ENCODE results near the gene WTIP.
A peak's percentile ranks its signal among the peaks of the same experiment; 100 is the strongest.
"Not testable (repeated sequence)": the region's sequence is repeated elsewhere in the genome, so short reads cannot be mapped to it uniquely, and the experiment has no call there.

The WTIP gene

DNA sequence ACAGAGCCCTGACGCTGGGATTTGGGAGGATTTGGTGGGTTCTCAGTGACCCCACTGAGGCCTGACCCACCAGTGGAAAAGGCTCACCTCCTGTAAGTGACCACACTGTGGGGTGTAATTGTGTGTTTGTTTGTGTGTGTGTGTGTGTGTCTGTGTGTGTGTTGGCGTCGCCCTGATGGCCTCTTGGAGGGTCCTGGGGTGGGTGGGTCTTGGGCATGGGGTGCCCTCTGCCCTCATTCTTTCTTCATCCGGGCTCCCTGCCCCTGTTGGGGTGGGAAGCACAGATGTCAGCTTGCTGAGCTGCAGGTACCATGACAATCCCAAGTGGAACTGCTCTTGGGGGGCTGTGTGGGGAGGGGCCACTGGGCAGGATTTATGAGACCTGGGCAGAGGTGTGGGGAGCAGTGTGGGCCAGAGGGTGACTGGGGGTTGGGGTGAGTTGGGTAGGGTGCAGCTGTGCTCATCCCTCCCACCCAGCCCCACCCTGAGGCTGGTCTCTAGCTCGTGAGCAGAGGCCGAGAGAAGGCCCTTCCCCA, 22.8 kb downstream of the WTIP start:
- DNase-seq (ENCODE audit: low read depth) = no peak

DNA sequence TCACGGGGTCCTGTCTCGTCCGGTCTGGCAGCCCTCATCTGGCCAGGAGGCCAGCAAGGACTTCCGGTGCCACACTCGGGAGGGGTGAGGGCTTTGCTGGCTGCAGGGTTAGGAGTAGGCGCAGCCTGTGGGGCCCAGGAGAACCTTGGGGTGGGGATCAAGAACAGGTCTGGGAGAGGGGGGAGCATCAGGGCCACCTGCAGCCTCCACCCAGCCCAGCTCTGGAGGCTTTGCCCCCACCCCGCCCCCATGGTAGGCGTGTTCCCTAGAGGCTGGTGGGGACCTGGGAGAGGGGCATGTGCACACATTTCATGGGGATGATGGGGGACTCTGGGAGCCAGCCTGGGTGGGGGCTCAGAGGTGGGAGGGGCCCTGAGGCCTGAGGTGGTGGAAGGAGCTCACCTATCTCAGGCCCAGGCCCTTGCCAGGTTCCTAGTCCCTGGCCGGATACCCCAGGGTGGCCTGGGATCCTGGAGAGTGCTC, 23.3 kb downstream of the WTIP start:
- no peak for DNase-seq (ENCODE audit: low read depth)

DNA sequence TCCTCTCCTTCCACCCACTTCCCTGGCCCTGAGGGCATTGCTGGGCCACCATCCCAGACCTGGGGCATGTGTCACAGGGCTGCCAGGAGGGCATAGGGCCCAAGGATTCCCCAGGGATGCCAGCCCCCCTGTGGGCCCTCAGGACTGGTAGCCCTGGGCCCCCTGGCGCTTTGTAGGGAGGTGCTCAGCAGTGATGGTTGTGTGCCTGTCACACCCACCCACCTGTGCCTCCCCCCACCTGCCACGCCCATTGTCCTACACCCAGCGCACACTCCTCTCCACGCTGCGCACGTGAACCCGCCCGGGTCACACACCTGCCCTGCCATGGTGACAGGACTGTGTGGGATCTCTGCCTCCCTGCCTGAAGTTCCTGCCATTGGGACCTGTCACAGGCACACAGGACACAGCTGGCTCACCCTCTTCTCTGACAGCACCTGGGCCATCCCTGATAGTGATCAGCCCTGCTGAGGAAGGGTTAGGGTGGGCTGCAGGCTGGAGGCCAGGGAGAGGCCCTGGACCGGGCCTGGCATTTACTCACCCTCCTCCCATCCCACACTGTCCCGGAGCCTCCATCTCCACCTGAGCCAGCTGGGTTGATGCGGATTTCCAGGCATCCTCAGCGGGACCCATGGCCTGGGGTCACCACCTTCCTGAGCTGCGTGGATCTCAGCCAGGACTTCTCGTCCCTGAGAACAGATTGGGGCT, 23.9 kb downstream of the WTIP start:
- no peak for DNase-seq (ENCODE audit: low read depth)

DNA sequence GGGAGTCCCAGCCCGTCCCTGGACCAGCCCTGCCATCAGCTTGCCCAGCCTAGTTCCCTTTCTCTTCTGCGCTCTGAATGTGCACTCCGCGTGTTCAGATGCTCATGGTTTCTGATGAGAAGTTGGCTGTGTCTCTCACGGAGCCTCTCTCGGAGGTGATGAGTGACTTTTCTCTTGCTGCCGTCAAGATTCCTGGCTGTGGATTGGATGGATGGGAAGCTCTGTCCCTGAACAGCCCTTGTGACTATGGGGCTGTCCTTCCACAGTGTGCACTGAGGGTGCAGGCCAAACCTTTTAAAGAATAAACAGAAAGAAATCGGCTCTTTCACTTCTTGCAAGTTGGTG, 24.4 kb downstream of the WTIP start:
- DNase-seq (ENCODE audit: low read depth) = no peak

DNA sequence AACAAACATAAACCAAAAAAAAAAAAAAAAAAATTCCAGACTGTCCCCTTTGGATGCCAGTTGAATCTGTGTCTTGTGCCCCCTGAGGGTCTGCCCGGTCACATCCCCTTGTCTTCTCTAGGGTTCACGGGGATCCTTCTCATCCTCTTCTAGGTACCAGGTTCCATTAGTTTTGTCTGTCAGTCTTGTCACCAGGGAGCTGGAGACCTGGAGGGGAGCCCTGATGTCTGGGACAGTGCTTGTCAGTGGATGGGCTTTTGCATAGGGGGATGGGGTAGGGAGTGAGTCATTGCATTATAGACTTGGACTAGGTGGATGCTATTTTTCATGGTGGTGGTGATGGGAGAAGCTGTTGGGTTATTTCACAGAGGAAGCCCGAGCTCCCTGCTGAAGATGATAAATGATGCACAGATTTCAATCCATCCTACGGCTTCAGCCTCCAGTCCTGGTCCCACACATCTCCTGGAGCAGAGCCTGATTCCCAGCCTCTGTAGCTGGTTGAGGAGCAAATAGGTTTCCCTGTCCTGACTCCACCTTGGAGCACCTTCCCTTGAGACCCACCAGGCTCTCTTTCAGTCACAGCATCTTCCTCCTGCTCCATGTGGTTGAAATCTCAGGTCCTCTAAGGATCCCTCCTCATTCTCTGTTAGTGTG, 26.0 kb downstream of the WTIP start:
- no peak for DNase-seq (ENCODE audit: low read depth)

DNA sequence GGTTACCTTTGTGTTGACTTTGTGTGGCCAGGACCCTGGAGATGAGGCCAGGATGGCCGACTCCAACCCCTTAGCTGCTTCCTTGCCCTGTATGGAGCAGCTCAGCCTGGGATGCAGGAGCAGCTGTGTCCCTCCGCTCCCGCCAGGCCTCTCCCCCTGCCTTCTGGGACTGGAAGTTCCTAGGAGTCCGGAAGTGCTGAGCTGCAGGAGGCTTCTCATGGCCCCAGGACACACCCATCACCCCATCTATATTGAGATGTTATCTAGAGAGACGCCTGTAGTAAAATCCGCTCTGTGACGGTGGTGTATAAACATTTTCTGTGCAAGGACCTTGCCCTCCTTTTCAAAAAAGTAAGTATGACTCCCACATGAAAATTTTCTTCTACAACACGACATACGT, 27.0 kb downstream of the WTIP start:
- DNase-seq (ENCODE audit: low read depth) = peak; percentile 25

DNA sequence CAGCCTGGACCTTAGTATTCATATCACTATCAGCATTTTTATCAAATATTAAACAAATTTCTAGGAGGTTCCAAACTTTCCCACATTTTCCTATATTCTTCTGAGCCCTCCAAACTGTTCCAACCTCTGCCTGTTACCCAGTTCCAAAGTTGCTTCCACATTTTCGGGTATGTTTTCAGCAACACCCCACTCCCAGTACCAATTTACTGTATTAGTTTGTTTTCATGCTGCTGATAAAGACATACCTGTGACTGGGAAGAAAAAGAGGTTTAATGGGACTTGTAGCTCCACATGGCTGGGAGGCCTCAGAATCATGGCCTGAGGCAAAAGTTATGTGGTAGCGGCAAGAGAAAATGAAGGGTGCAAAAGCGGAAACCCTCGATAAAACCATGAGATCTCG, 29.3 kb downstream of the WTIP start:
- not testable (repeated sequence) for DNase-seq (ENCODE audit: low read depth)

DNA sequence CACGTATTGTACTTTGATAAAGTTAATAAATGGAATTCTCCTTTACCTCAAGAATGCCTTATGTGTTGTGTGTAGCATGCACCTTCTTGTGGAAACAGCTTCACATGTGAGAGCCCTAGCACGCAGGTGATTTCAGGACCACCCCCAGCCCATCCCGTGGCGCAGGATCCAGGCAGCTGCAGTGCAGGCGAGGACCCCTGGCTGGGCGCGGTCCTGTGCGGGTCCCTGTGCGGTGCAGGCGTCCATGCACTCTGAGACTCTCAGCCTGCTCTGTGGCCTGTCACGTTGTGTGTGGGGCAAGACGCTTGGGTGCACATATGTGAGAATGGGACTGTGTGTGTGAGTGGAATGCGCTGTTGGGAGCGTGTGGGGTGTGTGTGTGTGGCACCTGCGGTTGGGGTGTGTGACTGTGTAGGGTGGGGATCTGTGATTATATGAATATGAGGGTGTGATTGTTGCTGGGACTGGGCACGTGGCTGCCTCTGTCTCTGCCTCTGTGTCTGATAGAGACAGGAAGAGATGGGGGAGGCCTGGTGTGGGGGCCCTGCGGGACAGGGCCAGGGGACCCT, 30.8 kb downstream of the WTIP start:
- DNase-seq (ENCODE audit: low read depth) = no peak

DNA sequence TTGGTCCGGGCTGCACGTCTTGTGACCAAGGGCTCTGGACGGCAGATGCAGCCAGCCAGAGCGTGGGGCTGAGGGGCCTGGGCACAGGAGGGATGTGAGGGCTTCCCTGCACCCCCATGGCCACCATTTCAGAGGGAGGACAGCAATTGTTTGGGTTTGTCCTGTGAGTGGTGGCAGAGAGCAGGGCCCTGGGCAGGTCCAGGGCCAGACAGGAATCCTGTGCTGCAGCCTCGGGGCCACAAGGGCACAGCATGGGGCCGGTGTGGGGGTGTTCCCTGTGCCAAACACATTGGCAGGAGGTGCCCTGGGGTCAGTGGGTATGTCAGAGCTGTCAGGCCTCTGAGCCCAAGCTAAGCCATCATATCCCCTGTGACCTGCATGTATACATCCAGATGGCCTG, 32.2 kb downstream of the WTIP start:
- DNase-seq (ENCODE audit: low read depth) = no peak

DNA sequence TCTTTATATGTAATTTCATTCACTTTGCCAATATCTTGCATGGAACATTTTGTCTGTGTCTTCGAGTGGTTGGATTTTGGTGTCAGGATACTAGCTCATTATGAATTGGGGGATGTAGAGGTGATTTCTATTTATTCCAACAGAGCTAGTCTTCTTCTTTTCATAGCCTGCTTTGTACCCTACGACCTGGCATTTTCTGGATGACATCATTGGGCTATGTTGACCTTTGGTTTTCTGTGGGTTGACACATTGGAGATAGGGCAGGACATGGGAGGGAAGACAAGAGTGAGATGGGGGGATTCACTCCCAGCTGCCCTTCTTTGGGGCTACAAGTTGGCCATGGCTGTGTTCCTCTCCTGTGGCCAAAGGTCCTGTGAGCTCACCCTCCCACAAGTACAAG, 38.0 kb downstream of the WTIP start:
- no peak for DNase-seq (ENCODE audit: low read depth)

DNA sequence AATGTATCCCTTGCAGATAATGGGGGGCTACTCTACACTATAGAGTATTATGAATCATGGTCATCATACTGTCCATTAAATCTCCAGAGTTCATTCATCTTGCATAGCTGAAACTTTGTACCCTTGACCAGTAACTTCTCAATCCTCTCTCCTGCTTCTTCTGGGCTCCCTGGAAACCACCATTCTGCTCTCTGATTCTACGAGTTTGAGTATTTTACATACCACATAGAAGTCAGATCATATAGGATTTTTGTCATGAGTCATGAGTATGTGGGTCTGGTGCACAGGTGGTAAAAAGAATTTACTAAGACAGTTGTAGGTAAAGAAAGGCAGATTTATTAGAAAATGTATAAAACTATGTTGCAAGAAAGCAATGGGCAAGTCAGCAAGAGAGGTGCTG, 41.9 kb downstream of the WTIP start:
- DNase-seq (ENCODE audit: low read depth) = no peak

DNA sequence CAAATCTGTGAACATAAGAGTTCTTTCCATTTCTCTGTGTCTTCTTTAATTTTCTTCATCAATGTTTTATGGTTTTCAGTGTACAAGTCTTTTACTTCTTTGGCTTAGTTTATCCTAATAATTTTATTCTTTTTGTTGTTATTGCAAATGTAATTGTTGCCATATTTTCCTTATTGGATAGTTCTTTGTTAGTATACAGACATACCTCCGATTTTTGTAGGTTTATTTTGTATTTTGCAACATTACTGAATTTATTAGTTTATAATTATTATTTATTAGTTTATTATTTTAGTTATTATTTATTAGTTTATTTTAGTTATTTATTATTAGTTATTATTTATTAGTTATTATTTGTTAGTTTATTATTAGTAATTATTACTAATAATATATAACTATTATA, 43.4 kb downstream of the WTIP start:
- no peak for DNase-seq (ENCODE audit: low read depth)

DNA sequence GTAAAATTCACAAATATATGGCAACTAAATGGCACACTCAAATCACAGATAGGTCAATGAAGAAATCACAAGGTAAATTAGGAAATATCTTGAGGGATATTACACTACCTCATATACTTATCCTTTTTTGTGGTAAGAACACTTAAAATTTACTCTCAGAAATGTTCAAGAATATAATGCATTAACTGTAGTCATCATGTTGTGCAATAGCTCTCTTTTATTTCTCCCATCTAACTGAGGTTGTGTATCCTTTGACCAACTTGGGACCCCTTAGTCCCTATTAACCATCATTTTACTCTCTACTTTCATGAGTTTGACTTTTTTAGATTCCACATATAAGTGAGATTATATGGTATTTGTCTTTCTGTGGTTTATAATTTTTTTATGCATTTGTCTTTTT, 52.6 kb downstream of the WTIP start:
- no peak for DNase-seq (ENCODE audit: low read depth)

DNA sequence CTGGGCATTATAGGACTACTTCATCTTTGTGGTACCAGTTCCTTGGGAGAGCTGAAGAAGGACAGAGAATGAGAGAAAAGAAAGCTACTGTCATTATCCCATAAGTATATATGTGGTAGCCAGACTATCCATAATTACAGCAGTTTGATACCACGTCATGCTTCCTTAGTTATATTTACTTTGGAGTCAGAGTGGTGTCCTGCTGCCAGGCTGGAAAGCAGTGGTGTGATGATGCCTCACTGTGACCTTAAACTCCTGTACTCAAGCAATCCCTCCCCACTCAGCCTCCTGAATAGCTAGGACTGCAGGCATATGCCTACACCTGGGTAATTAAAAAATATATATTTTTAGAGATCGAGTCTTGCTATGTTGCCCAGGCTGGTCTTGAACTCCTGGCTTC, 57.8 kb downstream of the WTIP start:
- DNase-seq (ENCODE audit: low read depth) = no peak

DNA sequence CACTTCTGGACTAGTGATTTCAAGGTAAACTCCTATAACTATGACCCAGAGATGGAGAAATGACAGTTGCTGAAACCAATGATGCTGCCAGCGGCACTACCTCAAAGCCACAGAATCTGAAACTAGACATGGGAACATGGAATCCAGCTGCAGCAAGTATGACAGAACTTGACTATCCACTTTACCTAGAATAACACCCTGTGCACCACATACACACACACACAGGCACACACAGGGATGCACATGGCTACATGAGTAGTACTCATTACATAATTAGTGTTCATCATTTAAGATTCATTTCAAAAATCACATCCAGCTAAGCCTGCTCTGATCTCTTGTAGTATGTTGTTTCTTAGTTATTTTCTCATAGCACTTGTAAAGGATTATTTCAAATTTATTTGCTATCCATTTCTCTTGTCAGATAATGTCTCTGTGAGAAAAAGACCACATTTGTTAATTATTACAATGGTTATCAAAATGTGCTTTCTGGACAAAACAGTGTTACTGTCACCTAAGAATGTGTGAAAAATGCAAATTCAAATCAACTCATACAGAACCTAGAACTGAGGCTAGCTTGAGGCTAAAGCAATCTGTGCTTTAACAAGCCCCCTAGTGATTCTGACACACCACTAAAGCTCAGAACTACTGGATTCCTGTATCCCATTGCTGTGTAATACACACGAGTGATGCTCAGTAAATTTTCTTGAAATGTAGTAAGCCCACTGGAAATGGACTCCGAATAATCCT, 59.4 kb downstream of the WTIP start:
- DNase-seq (ENCODE audit: low read depth) = no peak

DNA sequence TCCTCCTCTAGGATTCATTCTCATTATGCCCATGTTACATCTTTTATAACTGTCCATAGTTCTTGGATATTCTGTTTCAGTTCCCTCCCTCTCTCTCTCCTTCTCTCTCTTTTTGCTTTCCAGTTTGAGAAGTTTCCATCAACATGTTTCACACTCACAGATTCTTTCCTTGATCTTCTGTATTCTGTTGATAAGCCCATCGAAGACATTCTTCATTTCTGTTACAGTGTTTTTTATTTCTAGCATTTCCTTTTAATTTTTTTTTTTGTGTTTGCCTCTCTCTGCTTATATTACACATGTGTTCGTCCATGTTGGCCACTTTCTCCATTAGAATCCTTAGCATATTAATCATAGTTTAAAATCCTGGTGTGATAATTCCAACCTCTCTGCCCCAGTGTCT, 68.3 kb downstream of the WTIP start:
- DNase-seq (ENCODE audit: low read depth) = no peak

DNA sequence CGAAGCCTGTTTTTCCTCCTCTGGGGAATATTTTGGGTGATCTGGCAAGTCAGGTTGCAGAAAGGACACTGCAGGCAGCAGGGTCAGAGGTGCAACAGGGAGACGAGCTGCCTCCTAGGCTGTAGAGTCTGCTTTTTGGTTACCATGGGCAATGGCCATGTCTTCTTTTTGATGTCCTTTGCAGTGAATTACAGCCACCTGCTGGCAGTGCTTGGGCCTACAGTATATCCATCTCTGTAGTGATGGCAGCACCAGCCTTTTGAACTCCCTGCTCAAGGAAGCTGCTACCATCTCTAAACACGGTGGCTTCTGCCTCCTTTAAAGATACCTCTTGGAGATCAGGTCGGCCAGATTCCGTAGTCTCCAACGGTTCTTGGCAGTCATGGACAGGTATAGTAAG, 73.9 kb downstream of the WTIP start:
- peak; percentile 42 for DNase-seq (ENCODE audit: low read depth)

DNA sequence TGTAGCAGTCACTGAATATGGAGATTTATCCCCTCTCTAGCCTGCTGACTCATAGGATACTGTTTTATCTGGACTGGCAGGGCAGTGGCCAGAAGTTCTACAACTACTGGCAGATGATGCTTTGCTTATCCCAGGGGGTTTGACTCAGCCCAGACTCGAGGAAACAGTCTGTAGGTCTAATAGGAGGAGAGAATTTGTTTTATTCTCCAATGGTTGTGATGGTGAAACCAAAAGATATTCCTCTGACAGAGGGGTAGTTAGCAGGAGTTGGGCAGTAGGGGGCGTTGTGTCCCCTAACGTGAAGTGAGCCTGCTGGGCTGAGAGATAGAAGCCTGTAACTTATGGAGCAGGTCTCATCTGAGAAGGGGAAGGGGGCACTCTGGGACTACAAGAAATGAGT, 74.9 kb downstream of the WTIP start:
- peak; percentile 35 for DNase-seq (ENCODE audit: low read depth)

DNA sequence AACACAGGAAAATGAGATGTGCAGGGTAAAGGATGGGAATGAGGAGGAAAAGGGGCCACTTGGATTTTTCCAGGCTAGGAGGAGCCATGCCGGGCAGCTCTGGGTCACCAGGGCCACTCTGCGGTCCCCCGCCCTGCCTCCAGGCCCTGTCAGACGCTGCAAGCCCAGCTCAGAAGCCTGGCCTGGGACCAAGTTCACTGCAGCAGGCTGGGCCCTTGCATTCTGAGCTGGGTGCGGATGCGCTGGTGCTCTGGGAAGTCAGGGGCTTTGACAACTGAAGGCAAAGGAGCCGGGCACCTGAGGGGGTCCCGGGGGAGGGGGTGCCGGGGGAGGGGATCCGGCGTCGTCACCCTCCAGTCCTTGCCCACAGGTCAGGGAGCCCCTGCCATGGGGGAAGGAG, 77.5 kb downstream of the WTIP start:
- DNase-seq (ENCODE audit: low read depth) = no peak

DNA sequence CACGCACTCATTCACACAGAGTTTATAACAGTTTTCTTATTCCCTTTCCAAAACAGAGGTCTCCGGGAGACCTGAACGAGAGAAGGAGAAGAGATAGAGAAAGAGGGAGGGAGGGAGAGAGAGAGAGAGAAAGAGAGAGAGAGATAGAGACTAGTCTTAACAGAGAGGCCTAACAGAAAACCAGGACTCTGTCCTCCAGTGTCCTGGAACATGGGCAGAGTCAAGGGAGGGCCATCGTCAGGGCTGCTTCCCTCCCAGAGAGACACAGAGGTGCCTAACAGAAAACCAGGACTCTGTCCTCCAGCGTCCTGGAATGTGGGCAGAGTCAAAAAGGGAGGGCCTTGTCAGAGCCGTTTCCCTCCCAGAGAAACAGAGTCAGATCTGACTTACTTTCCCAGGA, 78.7 kb downstream of the WTIP start:
- no peak for DNase-seq (ENCODE audit: low read depth)

Measured in ELR (cell line).